ENCODE data around the gene PRR14.

- no peak for TF ChIP-seq CTCF (IDR thresholded peaks at IDR 0.05)
- no peak for TF ChIP-seq POLR2A (IDR thresholded peaks at IDR 0.05)
- TF ChIP-seq POLR2AphosphoS5 (IDR thresholded peaks at IDR 0.05): no peak
Measured at GRCh38 chr16:30656974-30657865, 6.5 kb downstream of the PRR14 start.
